GM23338 (cell line): ENCODE data around the gene GGTLC2. TPM values are rescaled to one million over a fixed set of nuclear protein-coding genes. Genes with fewer than 3 reads are reported as not detected.

Experiments used
- ATAC-seq: fragments of 200-7000 bp; cut with Tn5 transposase; 3 replicates; pipeline ENCODE4 v1.9.1; 2020
- DNase-seq: peaks from one replicate; pipeline ENCODE4 v3.0.0-alpha.2; 2015; ENCODE audit warnings: low spot score
- H2AFZ ChIP-seq: fragments of 200-600 bp; sonication (generic); 2 replicates; pipeline ENCODE4 v1.8.0; 2016; ENCODE audit warnings: antibody characterized with exemption, mild to moderate bottlenecking, moderate library complexity
- H3F3A ChIP-seq: fragments of 200-600 bp; sonication (generic); replicated peaks from 2 replicates; pipeline ENCODE4 v1.8.0; 2017; ENCODE audit warnings: antibody characterized with exemption, mixed run types, low read depth
- H3K27ac ChIP-seq: fragments of 200-600 bp; sonication (generic); 2 replicates; pipeline ENCODE4 v1.6.1; 2016; ENCODE audit warnings: low read depth
- H3K27me3 ChIP-seq: fragments of 200-600 bp; sonication (generic); 2 replicates; pipeline ENCODE4 v1.8.0; 2016; ENCODE audit warnings: mild to moderate bottlenecking, mixed run types, moderate library complexity; ENCODE audit not compliant: insufficient read depth
- H3K36me3 ChIP-seq: fragments of 200-600 bp; sonication (generic); 2 replicates; pipeline ENCODE4 v1.8.0; 2016; ENCODE audit warnings: mild to moderate bottlenecking; ENCODE audit not compliant: insufficient read depth
- H3K4me1 ChIP-seq: fragments of 200-600 bp; sonication (generic); 2 replicates; pipeline ENCODE4 v1.8.0; 2016; ENCODE audit warnings: mild to moderate bottlenecking, moderate library complexity; ENCODE audit not compliant: insufficient read depth
- H3K4me2 ChIP-seq: fragments of 200-600 bp; sonication (generic); 2 replicates; pipeline ENCODE4 v1.7.1; 2017; ENCODE audit warnings: mixed run types
- H3K4me3 ChIP-seq: fragments of 200-600 bp; sonication (generic); 2 replicates; pipeline ENCODE4 v1.6.1; 2016; ENCODE audit warnings: mixed run types
- H3K79me2 ChIP-seq: fragments of 200-600 bp; sonication (generic); replicated peaks from 2 replicates; pipeline ENCODE4 v1.8.0; 2017; ENCODE audit warnings: mild to moderate bottlenecking; ENCODE audit not compliant: insufficient read depth
- H3K9me2 ChIP-seq: fragments of 200-600 bp; sonication (generic); 2 replicates; pipeline ENCODE4 v1.8.0; 2017; ENCODE audit not compliant: insufficient read depth
- H4K20me1 ChIP-seq: fragments of 200-600 bp; sonication (generic); replicated peaks from 2 replicates; pipeline ENCODE4 v1.8.0; 2017; ENCODE audit warnings: mild to moderate bottlenecking; ENCODE audit not compliant: insufficient read depth
- H3K27ac Mint-ChIP-seq: 2 replicates; pipeline ENCODE4 v1.8.0; 2020; ENCODE audit warnings: inconsistent platforms, mild to moderate bottlenecking, moderate library complexity, mixed read lengths
- H3K27me3 Mint-ChIP-seq: 3 replicates; pipeline ENCODE4 v1.8.0; 2022; ENCODE audit warnings: low read depth, mild to moderate bottlenecking, moderate library complexity, mixed read lengths, inconsistent platforms; ENCODE audit not compliant: insufficient read depth, poor library complexity
- H3K36me3 Mint-ChIP-seq: 3 replicates; pipeline ENCODE4 v1.8.0; 2021; ENCODE audit warnings: low read depth, mild to moderate bottlenecking, inconsistent platforms, moderate library complexity, mixed read lengths
- H3K4me1 Mint-ChIP-seq: 3 replicates; pipeline ENCODE4 v1.8.0; 2020; ENCODE audit warnings: mild to moderate bottlenecking, inconsistent platforms, mixed read lengths
- H3K4me3 Mint-ChIP-seq: 3 replicates; pipeline ENCODE4 v1.8.0; 2021; ENCODE audit warnings: moderate library complexity, mild to moderate bottlenecking, inconsistent platforms, mixed read lengths
- H3K9me3 Mint-ChIP-seq: 3 replicates; pipeline ENCODE4 v1.8.0; 2020; ENCODE audit warnings: moderate library complexity, mild to moderate bottlenecking, inconsistent platforms, mixed read lengths
- CTCF ChIP-seq, 2 experiments: fragments of 200-600 bp in 1 of 2; sonication (generic) in 1 of 2; conservative IDR thresholded peaks; 2 replicates each; pipeline versions ENCODE4 v1.5.1 to v1.6.1; 2016 to 2017; ENCODE audit warnings: antibody characterized with exemption in 2 of 2, low read depth in 2 of 2, mild to moderate bottlenecking in 2 of 2, moderate library complexity in 1 of 2
- EZH2 ChIP-seq: fragments of 200-600 bp; sonication (generic); IDR thresholded peaks from one replicate; pipeline ENCODE4 v1.8.0; 2017; ENCODE audit warnings: antibody characterized with exemption, mild to moderate bottlenecking, low read depth; ENCODE audit not compliant: unreplicated experiment
- EZH2phosphoT487 ChIP-seq: fragments of 200-600 bp; sonication (generic); IDR thresholded peaks from one replicate; pipeline ENCODE4 v1.8.1; 2018; ENCODE audit warnings: antibody characterized with exemption; ENCODE audit not compliant: unreplicated experiment
- REST ChIP-seq: IDR thresholded peaks from one replicate; pipeline ENCODE4 v1.6.1; 2018; ENCODE audit warnings: antibody characterized with exemption; ENCODE audit not compliant: unreplicated experiment
- STAT1 ChIP-seq: IDR thresholded peaks from one replicate; pipeline ENCODE4 v1.6.1; 2016; ENCODE audit warnings: antibody characterized with exemption; ENCODE audit not compliant: unreplicated experiment
- polyA plus RNA-seq: library from polyadenylated mRNA; unstranded; fragments of >200 nt; fragmentation: Nextera tagmentation; extraction: Ambion mirVana; gene quantifications from 2 replicates; pipeline ENCODE4 v1.2.1, GENCODE V29; 2016
- total RNA-seq: library from RNA; depleted of rRNA; stranded (reverse); fragments of >200 nt; shearing (Covaris generic); gene quantifications from 2 replicates; pipeline ENCODE4 v1.2.3, GENCODE V29; 2014
- TF ChIP-seq, protein P1 (sequence below): fragments of 250-450 bp; sonication (Bioruptor Pico); IDR thresholded peaks from 2 replicates; pipeline ENCODE4 v1.5.0; 2020; ENCODE audit warnings: mild to moderate bottlenecking, moderate library complexity

The GGTLC2 gene
- total and polyA plus RNA-seq, 2 experiments from 2014 or later: not detected

DNA sequence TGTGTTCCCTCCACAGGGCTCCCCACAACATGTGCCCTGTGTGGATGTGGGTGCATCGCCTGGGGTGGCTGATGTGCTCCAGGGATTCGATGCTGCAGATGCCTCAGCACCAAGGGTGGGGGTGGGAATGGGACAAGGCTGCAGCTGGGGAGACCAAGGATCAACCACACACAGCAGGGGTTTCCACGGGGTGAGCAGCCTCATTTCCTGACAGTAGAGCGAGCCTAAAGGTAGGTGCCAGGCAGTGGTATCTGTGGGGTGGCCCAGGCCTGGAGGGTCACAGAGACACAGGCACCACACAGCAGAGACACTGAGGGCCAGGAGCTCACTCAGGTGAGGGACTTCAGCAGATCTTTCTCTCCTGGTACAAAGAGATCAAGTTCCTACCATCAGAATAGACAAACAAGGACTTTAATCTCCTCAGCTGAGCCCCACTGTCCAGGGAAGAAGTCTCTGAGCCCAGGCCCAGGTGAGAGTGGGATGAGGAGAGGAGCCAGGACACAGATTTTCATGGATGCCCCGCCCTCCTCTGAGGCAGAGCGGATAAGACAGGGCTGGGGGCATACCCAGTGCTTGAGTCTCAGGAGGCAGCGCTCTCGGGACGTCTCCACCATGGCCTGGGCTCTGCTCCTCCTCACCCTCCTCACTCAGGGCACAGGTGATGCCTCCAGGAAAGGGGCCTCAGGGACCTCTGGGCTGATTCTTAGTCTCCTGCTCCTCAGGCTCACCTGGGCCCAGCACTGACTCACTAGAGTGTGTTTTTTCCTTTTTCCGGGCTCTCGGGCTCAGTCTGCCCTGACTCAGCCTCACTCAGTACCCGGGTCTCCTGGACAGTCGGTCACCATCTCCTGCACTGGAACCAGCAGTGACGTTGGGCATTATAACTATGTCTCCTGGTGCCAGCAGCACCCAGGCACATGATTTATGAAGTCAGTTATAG is 19.7 kb downstream of the GGTLC2 start (continued):
- no peak for TF ChIP-seq CTCF (conservative IDR thresholded peaks at IDR 0.05; ENCODE audit: low read depth in 2 of 2)
- no peak for TF ChIP-seq REST
- TF ChIP-seq STAT1: no peak
- TF ChIP-seq EZH2phosphoT487: no peak
- no peak for TF ChIP-seq EZH2

- H3K4me3 ChIP-seq: no peak overlapping the region
- no peak overlapping the region for H3K27ac ChIP-seq
- no peaks in the 10 kb centered on the region for H3K79me2 ChIP-seq
- Mint-ChIP-seq H3K4me3 (no peak overlapping the region), H3K27me3 (peaks cover 65% of the 10 kb centered on the region), H3K27ac (no peak overlapping the region), H3K36me3 (no peaks in the 10 kb centered on the region), H3K4me1 (no peaks in the 10 kb centered on the region), H3K9me3 (peaks cover 15% of the 10 kb centered on the region)
- no peak overlapping the region for H2AFZ ChIP-seq
- H3K4me2 ChIP-seq: no peak overlapping the region
- H3K4me1 ChIP-seq: no peaks in the 10 kb centered on the region
- no peaks in the 10 kb centered on the region for H3K36me3 ChIP-seq
- H3K9me2 ChIP-seq: no peaks in the 10 kb centered on the region; the same call in 1 of the 2 replicates
- peak; percentile 93 for ATAC-seq
- TF ChIP-seq, protein P1, sequence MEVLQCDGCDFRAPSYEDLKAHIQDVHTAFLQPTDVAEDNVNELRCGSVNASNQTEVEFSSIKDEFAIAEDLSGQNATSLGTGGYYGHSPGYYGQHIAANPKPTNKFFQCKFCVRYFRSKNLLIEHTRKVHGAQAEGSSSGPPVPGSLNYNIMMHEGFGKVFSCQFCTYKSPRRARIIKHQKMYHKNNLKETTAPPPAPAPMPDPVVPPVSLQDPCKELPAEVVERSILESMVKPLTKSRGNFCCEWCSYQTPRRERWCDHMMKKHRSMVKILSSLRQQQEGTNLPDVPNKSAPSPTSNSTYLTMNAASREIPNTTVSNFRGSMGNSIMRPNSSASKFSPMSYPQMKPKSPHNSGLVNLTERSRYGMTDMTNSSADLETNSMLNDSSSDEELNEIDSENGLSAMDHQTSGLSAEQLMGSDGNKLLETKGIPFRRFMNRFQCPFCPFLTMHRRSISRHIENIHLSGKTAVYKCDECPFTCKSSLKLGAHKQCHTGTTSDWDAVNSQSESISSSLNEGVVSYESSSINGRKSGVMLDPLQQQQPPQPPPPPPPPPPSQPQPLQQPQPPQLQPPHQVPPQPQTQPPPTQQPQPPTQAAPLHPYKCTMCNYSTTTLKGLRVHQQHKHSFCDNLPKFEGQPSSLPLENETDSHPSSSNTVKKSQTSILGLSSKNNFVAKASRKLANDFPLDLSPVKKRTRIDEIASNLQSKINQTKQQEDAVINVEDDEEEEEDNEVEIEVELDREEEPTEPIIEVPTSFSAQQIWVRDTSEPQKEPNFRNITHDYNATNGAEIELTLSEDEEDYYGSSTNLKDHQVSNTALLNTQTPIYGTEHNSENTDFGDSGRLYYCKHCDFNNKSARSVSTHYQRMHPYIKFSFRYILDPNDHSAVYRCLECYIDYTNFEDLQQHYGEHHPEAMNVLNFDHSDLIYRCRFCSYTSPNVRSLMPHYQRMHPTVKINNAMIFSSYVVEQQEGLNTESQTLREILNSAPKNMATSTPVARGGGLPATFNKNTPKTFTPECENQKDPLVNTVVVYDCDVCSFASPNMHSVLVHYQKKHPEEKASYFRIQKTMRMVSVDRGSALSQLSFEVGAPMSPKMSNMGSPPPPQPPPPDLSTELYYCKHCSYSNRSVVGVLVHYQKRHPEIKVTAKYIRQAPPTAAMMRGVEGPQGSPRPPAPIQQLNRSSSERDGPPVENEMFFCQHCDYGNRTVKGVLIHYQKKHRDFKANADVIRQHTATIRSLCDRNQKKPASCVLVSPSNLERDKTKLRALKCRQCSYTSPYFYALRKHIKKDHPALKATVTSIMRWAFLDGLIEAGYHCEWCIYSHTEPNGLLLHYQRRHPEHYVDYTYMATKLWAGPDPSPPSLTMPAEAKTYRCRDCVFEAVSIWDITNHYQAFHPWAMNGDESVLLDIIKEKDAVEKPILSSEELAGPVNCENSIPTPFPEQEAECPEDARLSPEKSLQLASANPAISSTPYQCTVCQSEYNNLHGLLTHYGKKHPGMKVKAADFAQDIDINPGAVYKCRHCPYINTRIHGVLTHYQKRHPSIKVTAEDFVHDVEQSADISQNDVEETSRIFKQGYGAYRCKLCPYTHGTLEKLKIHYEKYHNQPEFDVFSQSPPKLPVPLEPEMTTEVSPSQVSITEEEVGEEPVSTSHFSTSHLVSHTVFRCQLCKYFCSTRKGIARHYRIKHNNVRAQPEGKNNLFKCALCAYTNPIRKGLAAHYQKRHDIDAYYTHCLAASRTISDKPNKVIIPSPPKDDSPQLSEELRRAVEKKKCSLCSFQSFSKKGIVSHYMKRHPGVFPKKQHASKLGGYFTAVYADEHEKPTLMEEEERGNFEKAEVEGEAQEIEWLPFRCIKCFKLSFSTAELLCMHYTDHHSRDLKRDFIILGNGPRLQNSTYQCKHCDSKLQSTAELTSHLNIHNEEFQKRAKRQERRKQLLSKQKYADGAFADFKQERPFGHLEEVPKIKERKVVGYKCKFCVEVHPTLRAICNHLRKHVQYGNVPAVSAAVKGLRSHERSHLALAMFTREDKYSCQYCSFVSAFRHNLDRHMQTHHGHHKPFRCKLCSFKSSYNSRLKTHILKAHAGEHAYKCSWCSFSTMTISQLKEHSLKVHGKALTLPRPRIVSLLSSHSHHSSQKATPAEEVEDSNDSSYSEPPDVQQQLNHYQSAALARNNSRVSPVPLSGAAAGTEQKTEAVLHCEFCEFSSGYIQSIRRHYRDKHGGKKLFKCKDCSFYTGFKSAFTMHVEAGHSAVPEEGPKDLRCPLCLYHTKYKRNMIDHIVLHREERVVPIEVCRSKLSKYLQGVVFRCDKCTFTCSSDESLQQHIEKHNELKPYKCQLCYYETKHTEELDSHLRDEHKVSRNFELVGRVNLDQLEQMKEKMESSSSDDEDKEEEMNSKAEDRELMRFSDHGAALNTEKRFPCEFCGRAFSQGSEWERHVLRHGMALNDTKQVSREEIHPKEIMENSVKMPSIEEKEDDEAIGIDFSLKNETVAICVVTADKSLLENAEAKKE (CRISPR knock-in tag): no peak
- TF ChIP-seq CTCF (conservative IDR thresholded peaks at IDR 0.05; ENCODE audit: low read depth in 2 of 2): peak; percentile 66 to 70
- H3K27me3 ChIP-seq: peaks cover 97% of the 10 kb centered on the region
- H4K20me1 ChIP-seq: no peaks in the 10 kb centered on the region; the same call in 1 of the 2 replicates
- no peaks in the 10 kb centered on the region for H3F3A ChIP-seq
- DNase-seq: peak; percentile 68
These were observed 22.1 kb downstream of the GGTLC2 start for GRCh38 chr22:22666307-22667091.
